ENCODE data around the gene MYBPC3. TPM values are rescaled to one million over a fixed set of nuclear protein-coding genes. Genes with fewer than 3 reads are reported as not detected.

MYBPC3 gene
- total and polyA plus RNA-seq, 4 experiments from 2014 or later = not detected

DNA sequence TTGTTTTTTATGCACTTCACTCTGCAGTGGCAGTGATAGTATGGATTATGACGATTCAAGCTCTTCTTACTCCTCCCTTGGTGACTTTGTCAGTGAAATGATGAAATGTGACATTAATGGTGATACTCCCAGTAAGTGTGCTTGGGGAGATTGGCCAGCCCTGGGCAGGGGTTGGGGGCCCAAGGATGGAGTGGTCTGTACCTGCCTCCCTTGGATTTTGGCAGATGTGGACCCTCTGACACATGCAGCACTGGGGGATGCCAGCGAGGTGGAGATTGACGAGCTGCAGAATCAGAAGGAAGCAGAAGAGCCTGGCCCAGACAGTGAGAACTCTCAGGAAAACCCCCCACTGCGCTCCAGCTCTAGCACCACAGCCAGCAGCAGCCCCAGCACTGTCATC lies 68.4 kb downstream of the MYBPC3 start:
- Histone ChIP-seq H3K27ac (ENCODE audit: low read depth, low read length) (no peak overlapping the region), H3K9me3 (ENCODE audit: control insufficient read depth in 1 of 2, low read length in 2 of 2) (no peaks in the 10 kb centered on the region), H3K4me3 (ENCODE audit: low read length in 2 of 2) (no peak overlapping the region), H3K36me3 (ENCODE audit: insufficient read depth, low read length) (peaks cover 78% of the 10 kb centered on the region), H3K4me1 (ENCODE audit: insufficient read depth, low read length) (no peaks in the 10 kb centered on the region), H3K27me3 (ENCODE audit: insufficient read depth, low read length) (no peaks in the 10 kb centered on the region)
- peaks cover 58 to 80% of the 10 kb centered on the region in 2 donors for H3K36me3 Mint-ChIP-seq
- no peak overlapping the region for H3K4me3 Mint-ChIP-seq
- intact Hi-C loops (cut with micrococcal nuclease) = no loop called here
- H3K9me3 Mint-ChIP-seq = no peaks in the 10 kb centered on the region
- DNase-seq = no peak
- POLR2A ChIA-PET (ENCODE audit: partially characterized antibody) = no interaction called here
- CTCF ChIA-PET (ENCODE audit: partially characterized antibody) = no interaction called here
- no peaks in the 10 kb centered on the region for H3K27me3 Mint-ChIP-seq
- peak overlapping the region in 2 of 7 donors; percentile 8 to 13 for H3K27ac Mint-ChIP-seq
- H3K4me1 Mint-ChIP-seq = peaks cover 0 to 2% (median under 1%) of the 10 kb centered on the region in 4 donors

- H3K9me3 ChIP-seq (ENCODE audit: control insufficient read depth in 1 of 2, low read length in 2 of 2) = no peaks in the 10 kb centered on the region
- Mint-ChIP-seq H3K27me3 (no peaks in the 10 kb centered on the region), H3K4me3 (no peak overlapping the region), H3K27ac (peak overlapping the region in 2 of 7 donors; percentile 29 to 47), H3K9me3 (no peaks in the 10 kb centered on the region), H3K4me1 (peaks cover 0 to 2% (median under 1%) of the 10 kb centered on the region in 4 donors), H3K36me3 (peaks cover 58 to 80% of the 10 kb centered on the region in 2 donors)
- ChIA-PET POLR2A (ENCODE audit: partially characterized antibody) (interaction anchor here (1.3 kb wide), 1 partner anchor 12 kb away, joined by 3 read pairs; no protein-coding TSS in a partner anchor), CTCF (ENCODE audit: partially characterized antibody) (no interaction called here)
- no peaks in the 10 kb centered on the region for H3K27me3 ChIP-seq (ENCODE audit: insufficient read depth, low read length)
- no peaks in the 10 kb centered on the region for H3K4me1 ChIP-seq (ENCODE audit: insufficient read depth, low read length)
- no peak overlapping the region for H3K27ac ChIP-seq (ENCODE audit: low read depth, low read length)
- no peak for DNase-seq
- H3K36me3 ChIP-seq (ENCODE audit: insufficient read depth, low read length) = peaks cover 79% of the 10 kb centered on the region
- intact Hi-C loops (cut with micrococcal nuclease) = no loop called here
- no peak overlapping the region for H3K4me3 ChIP-seq (ENCODE audit: low read length in 2 of 2)
Measured at GRCh38 chr11:47282462-47282861, 70.0 kb downstream of the MYBPC3 start.

Small RNA genes lying within 50 kb of the gene (microRNA-seq; reads per million reads assigned to microRNA genes)
- gene MIR4487 (ENCODE audit: borderline microRNAs expressed, borderline number of aligned reads, borderline replicate concordance) = not detected

Other genes with a start within 250 kb of the MYBPC3 start
- gene ARFGAP2, start 175.8 kb downstream of the MYBPC3 start, total RNA-seq = 100 to 1,000 TPM; 141 to 142 TPM
- gene ARFGAP2, start 175.8 kb downstream of the MYBPC3 start, polyA plus RNA-seq = 100 to 1,000 TPM in 1 of 2 donors, 10 to 100 TPM in 1; 88.6 to 134 TPM
- 1 to 10 TPM in 1 of 2 experiments, not detected in 1; 1.3 TPM for gene PACSIN3, start 166.3 kb downstream of the MYBPC3 start, total RNA-seq
- gene PACSIN3, start 166.3 kb downstream of the MYBPC3 start, polyA plus RNA-seq = under 1 TPM in 1 of 2 donors, not detected in 1; 0.23 TPM
- gene DDB2, start 137.7 kb downstream of the MYBPC3 start, total RNA-seq = 100 to 1,000 TPM; 129 to 132 TPM
- gene DDB2, start 137.7 kb downstream of the MYBPC3 start, polyA plus RNA-seq = 10 to 100 TPM; 36.2 to 40.2 TPM
- 10 to 100 TPM; 23.6 to 23.7 TPM for gene ACP2, start 103.9 kb downstream of the MYBPC3 start, total RNA-seq
- gene ACP2, start 103.9 kb downstream of the MYBPC3 start, polyA plus RNA-seq = 10 to 100 TPM; 11.4 to 19.0 TPM
- 10 to 100 TPM; 17.8 to 20.0 TPM for gene NR1H3, start 94.7 kb downstream of the MYBPC3 start, total RNA-seq
- gene NR1H3, start 94.7 kb downstream of the MYBPC3 start, polyA plus RNA-seq = 1 to 10 TPM; 3.3 to 7.8 TPM
- gene MADD, start 82.6 kb downstream of the MYBPC3 start, total RNA-seq = 100 to 1,000 TPM; 118 to 119 TPM
- 10 to 100 TPM; 19.3 to 32.4 TPM for gene MADD, start 82.6 kb downstream of the MYBPC3 start, polyA plus RNA-seq
- 1 to 10 TPM; 4.8 to 5.0 TPM for gene SPI1, start 25.8 kb upstream of the MYBPC3 start, total RNA-seq
- under 1 TPM in 1 of 2 donors, not detected in 1; 0.28 TPM for gene SPI1, start 25.8 kb upstream of the MYBPC3 start, polyA plus RNA-seq
- 10 to 100 TPM; 63.6 to 68.3 TPM for gene SLC39A13, start 55.9 kb upstream of the MYBPC3 start, total RNA-seq
- 10 to 100 TPM; 22.3 to 33.6 TPM for gene SLC39A13, start 55.9 kb upstream of the MYBPC3 start, polyA plus RNA-seq
- 10 to 100 TPM; 53.9 to 59.6 TPM for gene PSMC3, start 73.7 kb upstream of the MYBPC3 start, total RNA-seq
- gene PSMC3, start 73.7 kb upstream of the MYBPC3 start, polyA plus RNA-seq = 100 to 1,000 TPM; 114 to 152 TPM
- 1 to 10 TPM in 1 of 2 experiments, under 1 TPM in 1; 0.55 to 1.7 TPM for gene RAPSN, start 96.4 kb upstream of the MYBPC3 start, total RNA-seq
- not detected for gene RAPSN, start 96.4 kb upstream of the MYBPC3 start, polyA plus RNA-seq
- 100 to 1,000 TPM; 145 to 149 TPM for gene CELF1, start 200.4 kb upstream of the MYBPC3 start, total RNA-seq
- 10 to 100 TPM; 45.6 to 76.2 TPM for gene CELF1, start 200.4 kb upstream of the MYBPC3 start, polyA plus RNA-seq
- gene PTPMT1, start 212.9 kb upstream of the MYBPC3 start, total RNA-seq = 10 to 100 TPM; 21.5 to 21.9 TPM
- 100 to 1,000 TPM in 1 of 2 donors, 10 to 100 TPM in 1; 68.3 to 109 TPM for gene PTPMT1, start 212.9 kb upstream of the MYBPC3 start, polyA plus RNA-seq
- 10 to 100 TPM; 21.2 to 22.5 TPM for gene KBTBD4, start 226.3 kb upstream of the MYBPC3 start, total RNA-seq
- 10 to 100 TPM; 40.2 to 71.9 TPM for gene KBTBD4, start 226.3 kb upstream of the MYBPC3 start, polyA plus RNA-seq
- 10 to 100 TPM; 70.9 to 71.0 TPM for gene NDUFS3, start 226.4 kb upstream of the MYBPC3 start, total RNA-seq
- gene NDUFS3, start 226.4 kb upstream of the MYBPC3 start, polyA plus RNA-seq = 100 to 1,000 TPM in 1 of 2 donors, 10 to 100 TPM in 1; 85.7 to 118 TPM
- under 1 TPM in 1 of 2 experiments, not detected in 1; 0.25 TPM for gene FAM180B, start 234.0 kb upstream of the MYBPC3 start, total RNA-seq
- not detected for gene FAM180B, start 234.0 kb upstream of the MYBPC3 start, polyA plus RNA-seq
- gene C1QTNF4, start 241.7 kb upstream of the MYBPC3 start, total RNA-seq = under 1 TPM; 0.44 to 0.61 TPM
- not detected for gene C1QTNF4, start 241.7 kb upstream of the MYBPC3 start, polyA plus RNA-seq

Measured in CD4-positive, alpha-beta memory T cell (primary cell).